Upper lobe of right lung (tissue), 1 donor: ENCODE data around the gene MYO18B. TPM values are rescaled to one million over a fixed set of nuclear protein-coding genes. Genes with fewer than 3 reads are reported as not detected.

Source experiments
- ATAC-seq: fragments of 200-7000 bp; cut with Tn5 transposase; one replicate; pipeline ENCODE4 v1.9.1; 2020; ENCODE audit warnings: mild to moderate bottlenecking, moderate library complexity
- DNase-seq: peaks from one replicate; pipeline ENCODE4 v3.0.0-alpha.2; 2020
- H3K27ac ChIP-seq: fragments of 200-600 bp; one replicate; pipeline ENCODE4 v1.8.0; 2022
- H3K27me3 ChIP-seq: fragments of 200-600 bp; one replicate; pipeline ENCODE4 v1.8.0; 2022; ENCODE audit warnings: mild to moderate bottlenecking
- H3K36me3 ChIP-seq: fragments of 200-600 bp; one replicate; pipeline ENCODE4 v1.8.0; 2022
- H3K4me1 ChIP-seq: fragments of 200-600 bp; one replicate; pipeline ENCODE4 v1.8.0; 2022
- H3K4me3 ChIP-seq: fragments of 200-600 bp; one replicate; pipeline ENCODE4 v1.8.0; 2022; ENCODE audit warnings: mild to moderate bottlenecking
- H3K9me3 ChIP-seq: fragments of 200-600 bp; one replicate; pipeline ENCODE4 v1.8.0; 2022
- CTCF ChIP-seq: fragments of 200-600 bp; IDR thresholded peaks from one replicate; pipeline ENCODE4 v1.8.0; 2022; ENCODE audit warnings: antibody characterized with exemption
- intact Hi-C: fragments of 100-400 bp; cut with DNase I; formaldehyde crosslinking; loops from one replicate; pipeline ENCODE4 v1.11.0; 2022
- total RNA-seq: library from RNA; stranded (reverse); fragmentation: NEBNext Ultra II Directional; extraction: Animal tissue kit (Norgen Biotek cat#: 25700); gene quantifications from one replicate; pipeline ENCODE4 v1.2.1, GENCODE V29; 2021
- donor health status: DM: no; HTN: yes; CAD: no; lungs with severe emphysema.

Gene MYO18B
- total RNA-seq, 1 donor from 2014 or later, result 0.14 TPM

- Histone ChIP-seq H3K9me3 (no peaks in the 10 kb centered on the region), H3K36me3 (no peaks in the 10 kb centered on the region), H3K4me3 (no peak overlapping the region), H3K4me1 (no peaks in the 10 kb centered on the region), H3K27me3 (peaks cover 16% of the 10 kb centered on the region), H3K27ac (no peak overlapping the region)
- TF ChIP-seq CTCF, result no peak
- intact Hi-C loops, result no loop called here
- no peak for ATAC-seq
- no peak for DNase-seq
These were observed 132.3 kb downstream of the MYO18B start for GRCh38 chr22:25874327-25874726.

- H3K27ac ChIP-seq, result no peak overlapping the region
- no peak for ATAC-seq
- no peaks in the 10 kb centered on the region for H3K9me3 ChIP-seq
- H3K4me1 ChIP-seq, result no peaks in the 10 kb centered on the region
- intact Hi-C loops, result no loop called here
- no peak overlapping the region for H3K4me3 ChIP-seq
- TF ChIP-seq CTCF, result no peak
- H3K27me3 ChIP-seq, result peaks cover 16% of the 10 kb centered on the region
- H3K36me3 ChIP-seq, result no peaks in the 10 kb centered on the region
- DNase-seq, result no peak
These were observed 133.5 kb downstream of the MYO18B start for GRCh38 chr22:25875461-25875860.

GRCh38 chr22:25876871-25877270, 134.9 kb downstream of the MYO18B start:
- Histone ChIP-seq H3K9me3 (no peaks in the 10 kb centered on the region), H3K27me3 (peaks cover 8% of the 10 kb centered on the region), H3K36me3 (no peaks in the 10 kb centered on the region), H3K4me3 (no peak overlapping the region), H3K27ac (no peak overlapping the region), H3K4me1 (no peaks in the 10 kb centered on the region)
- ATAC-seq (no peak), DNase-seq (no peak)
- no peak for TF ChIP-seq CTCF
- intact Hi-C loops, result no loop called here

GRCh38 chr22:25878933-25879332, 136.9 kb downstream of the MYO18B start:
- no peak for DNase-seq
- no peaks in the 10 kb centered on the region for H3K4me1 ChIP-seq
- H3K27ac ChIP-seq, result no peak overlapping the region
- no peak overlapping the region for H3K4me3 ChIP-seq
- H3K9me3 ChIP-seq, result no peaks in the 10 kb centered on the region
- TF ChIP-seq CTCF, result no peak
- H3K36me3 ChIP-seq, result no peaks in the 10 kb centered on the region
- ATAC-seq, result no peak
- intact Hi-C loops, result no loop called here
- peaks cover 8% of the 10 kb centered on the region for H3K27me3 ChIP-seq

- no peak for TF ChIP-seq CTCF
These were observed 138.5 kb downstream of the MYO18B start for GRCh38 chr22:25880524-25880923.

GRCh38 chr22:25881210-25881755, 139.3 kb downstream of the MYO18B start:
- Histone ChIP-seq H3K4me3 (no peak overlapping the region), H3K36me3 (no peaks in the 10 kb centered on the region), H3K27me3 (peaks cover 11% of the 10 kb centered on the region), H3K4me1 (no peaks in the 10 kb centered on the region), H3K27ac (no peak overlapping the region), H3K9me3 (no peaks in the 10 kb centered on the region)
- intact Hi-C loops, result no loop called here
- no peak for ATAC-seq
- no peak for TF ChIP-seq CTCF
- no peak for DNase-seq

More at GRCh38 chr22:25880524-25880923, 138.5 kb downstream of the MYO18B start:
- peaks cover 8% of the 10 kb centered on the region for H3K27me3 ChIP-seq
- no peaks in the 10 kb centered on the region for H3K4me1 ChIP-seq
- intact Hi-C loops, result no loop called here
- no peaks in the 10 kb centered on the region for H3K36me3 ChIP-seq
- DNase-seq, result no peak
- no peaks in the 10 kb centered on the region for H3K9me3 ChIP-seq
- no peak overlapping the region for H3K27ac ChIP-seq
- ATAC-seq, result no peak
- H3K4me3 ChIP-seq, result no peak overlapping the region
